GM18909 (cell line): Measurements from ENCODE around the gene CDC14A.
"Not testable (repeated sequence)": the region's sequence is repeated elsewhere in the genome, so short reads cannot be mapped to it uniquely, and the experiment has no call there.

Experiments
- ATAC-seq: cut with Tn5 transposase; IDR thresholded peaks from one replicate; pipeline ENCODE4 v1.9.1; 2021; ENCODE audit warnings: mild to moderate bottlenecking; ENCODE audit not compliant: unreplicated experiment, poor library complexity

CDC14A gene

GRCh38 chr1:100352267-100353070 is at the start of gene CDC14A:
TSS of gene CDC14A (plus strand) at chr1:100352506. CDS start at chr1:100352955, 449 bp downstream.
- peak; percentile 68 for ATAC-seq

- ATAC-seq = no peak
Measured at GRCh38 chr1:100302739-100303138, 49.6 kb upstream of the CDC14A start.

- ATAC-seq = no peak
Measured at GRCh38 chr1:100304227-100304626, 48.1 kb upstream of the CDC14A start.

- ATAC-seq = no peak
Measured at GRCh38 chr1:100304921-100305320, 47.4 kb upstream of the CDC14A start.

GRCh38 chr1:100305954-100306353 is 46.4 kb upstream of the CDC14A start:
- no peak for ATAC-seq

- ATAC-seq = no peak
Measured at GRCh38 chr1:100306735-100307313, 45.5 kb upstream of the CDC14A start.

- ATAC-seq = no peak
Measured at GRCh38 chr1:100308777-100309176, 43.5 kb upstream of the CDC14A start.

GRCh38 chr1:100309863-100310262 is 42.4 kb upstream of the CDC14A start:
- no peak for ATAC-seq

GRCh38 chr1:100313382-100313781 is 38.9 kb upstream of the CDC14A start:
- ATAC-seq = no peak

- no peak for ATAC-seq
Measured at GRCh38 chr1:100316622-100317021, 35.7 kb upstream of the CDC14A start.

- no peak for ATAC-seq
Measured at GRCh38 chr1:100320311-100321099, 31.8 kb upstream of the CDC14A start.

- no peak for ATAC-seq
Measured at GRCh38 chr1:100321100-100321493, 31.2 kb upstream of the CDC14A start.

GRCh38 chr1:100321506-100321905 is 30.8 kb upstream of the CDC14A start:
- no peak for ATAC-seq

GRCh38 chr1:100322436-100323211 is 29.7 kb upstream of the CDC14A start:
- ATAC-seq = peak; percentile 88

GRCh38 chr1:100323419-100324106 is 28.7 kb upstream of the CDC14A start:
- no peak for ATAC-seq

GRCh38 chr1:100325415-100326324 is 26.6 kb upstream of the CDC14A start:
- no peak for ATAC-seq

GRCh38 chr1:100326325-100326670 is 26.0 kb upstream of the CDC14A start:
- not testable (repeated sequence) for ATAC-seq

GRCh38 chr1:100328133-100328532 is 24.2 kb upstream of the CDC14A start:
- no peak for ATAC-seq

- not testable (repeated sequence) for ATAC-seq
Measured at GRCh38 chr1:100331146-100331545, 21.2 kb upstream of the CDC14A start.
